RWPE1 (cell line): ENCODE measurements around the gene IMPDH2.

ENCODE experiments used
- CTCF ChIA-PET: fragments of 350-600 bp; sonication (Branson Sonifier 250); formaldehyde crosslinking; extraction: SDS; loops from one replicate; lab custom pipeline; 2021; lab: Yijun Ruan, JAX
- POLR2A ChIA-PET: fragments of 400-600 bp; formaldehyde crosslinking; extraction: SDS; loops from one replicate; lab custom pipeline; 2020; ENCODE audit warnings: antibody characterized with exemption; ENCODE audit not compliant: low non-redundant PET; lab: Yijun Ruan, JAX
- DNase-seq: peaks from one replicate; pipeline ENCODE4 v3.0.0; 2012; ENCODE audit warnings: low spot score
- H3K27ac ChIP-seq: fragments of 450-650 bp; 2 replicates; pipeline ENCODE4 v1.5.1; 2017
- CTCF ChIP-seq: fragments of 450-650 bp; conservative IDR thresholded peaks from 2 replicates; pipeline ENCODE4 v1.5.1; 2017; ENCODE audit warnings: low read depth, mild to moderate bottlenecking

The IMPDH2 gene

DNA sequence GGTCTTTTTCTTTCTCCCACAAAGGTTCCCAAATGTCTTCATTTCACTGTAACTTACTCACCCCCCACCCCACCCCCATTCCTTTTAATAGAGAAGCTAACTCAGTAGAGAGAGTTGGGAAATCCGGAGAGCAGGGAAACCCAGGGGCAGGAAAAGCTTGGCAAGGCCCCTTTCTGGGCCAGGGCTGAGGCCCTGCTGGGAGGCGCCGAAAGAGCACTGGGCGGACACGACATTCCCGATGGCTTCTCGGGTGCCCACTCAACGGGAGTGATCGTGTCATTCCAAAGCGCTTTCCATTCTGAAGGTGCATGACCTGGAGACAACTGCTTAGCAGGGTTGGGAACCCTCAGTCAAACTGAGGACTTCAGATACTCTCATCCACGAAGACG is 9.3 kb downstream of the IMPDH2 start:
- DNase-seq: no peak
- peak overlapping the region; percentile 98 for H3K27ac ChIP-seq
- ChIA-PET CTCF (no interaction called here), POLR2A (interaction anchor here (0.5 to 1.3 kb wide), 2 partner anchors 13 to 31 kb away, joined by 3 to 4 read pairs; partner anchors contain the start of gene WDR6)
- no peak for TF ChIP-seq CTCF

- POLR2A ChIA-PET: no interaction called here
- CTCF ChIA-PET: no interaction called here
These were observed 10.5 kb downstream of the IMPDH2 start for GRCh38 chr3:49018707-49019006.

DNA sequence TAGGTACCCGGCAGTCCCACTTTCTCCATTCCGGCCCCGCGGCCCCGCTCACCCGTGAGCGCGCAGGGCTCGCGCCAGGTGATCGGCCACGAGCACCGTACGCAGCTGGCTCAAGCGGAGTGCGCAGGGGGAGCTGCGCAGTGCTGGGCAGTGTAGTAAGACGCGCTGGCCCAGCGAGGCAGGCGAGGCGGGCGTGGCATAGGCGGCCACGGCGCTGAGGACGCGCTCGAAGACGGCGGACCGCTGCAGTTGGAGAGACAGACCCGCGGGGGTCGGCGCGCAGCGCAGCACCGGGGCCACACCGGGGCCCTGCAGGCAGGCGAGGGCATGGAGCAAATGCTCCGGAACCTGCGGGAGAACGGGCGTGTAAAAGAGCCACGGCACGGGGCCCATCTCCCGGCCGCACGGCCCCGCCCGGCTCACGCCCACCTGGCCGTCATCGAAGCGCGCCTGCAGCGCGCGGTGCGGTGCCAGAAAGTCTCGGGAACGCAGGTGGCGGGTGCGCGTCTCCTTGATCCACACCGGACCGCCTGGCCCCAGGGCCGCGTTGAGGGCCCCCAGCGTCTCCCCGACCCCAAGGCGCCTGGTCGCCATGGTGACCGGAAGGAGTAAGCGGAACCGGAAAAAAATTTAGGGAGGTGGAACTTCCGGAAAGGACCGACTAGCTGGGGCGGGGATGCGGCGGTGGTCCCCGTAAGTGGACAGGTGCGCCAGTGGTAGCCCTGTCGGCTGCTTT is 11.1 kb downstream of the IMPDH2 start, which contains the start of gene DALRD3:
Gene DALRD3, minus strand, starts transcription at position 610 of the 736 bp plus-strand sequence. Its CDS starts 16 bp downstream, at position 594.
- no peak for DNase-seq
- TF ChIP-seq CTCF: no peak
- ChIA-PET CTCF (interaction anchor here (0.6 to 1.0 kb wide), 3 partner anchors 30 to 427 kb away, joined by 3 to 4 read pairs (median 3); no protein-coding TSS in a partner anchor), POLR2A (no interaction called here)
- H3K27ac ChIP-seq: peak within 1 kb of the TSS; percentile 98

More at GRCh38 chr3:49018707-49019006, 10.5 kb downstream of the IMPDH2 start:
- no peak for TF ChIP-seq CTCF
- peak overlapping the region; percentile 98 for H3K27ac ChIP-seq
- DNase-seq: no peak

GRCh38 chr3:49017229-49017970 is 11.8 kb downstream of the IMPDH2 start:
- CTCF ChIA-PET: interaction anchor here (0.6 to 1.0 kb wide), 3 partner anchors 29 to 427 kb away, joined by 3 to 4 read pairs (median 3); no protein-coding TSS in a partner anchor
- POLR2A ChIA-PET: no interaction called here
- TF ChIP-seq CTCF: no peak
- DNase-seq: no peak
- H3K27ac ChIP-seq: peak overlapping the region; percentile 98

GRCh38 chr3:49016414-49017228 is 12.6 kb downstream of the IMPDH2 start:
- POLR2A ChIA-PET: no interaction called here
- peak overlapping the region; percentile 98 for H3K27ac ChIP-seq
- TF ChIP-seq CTCF: no peak
- no peak for DNase-seq
- CTCF ChIA-PET: interaction anchor here (1.0 kb wide), 1 partner anchor 29 kb away, joined by 3 read pairs; no protein-coding TSS in a partner anchor

- no peak for TF ChIP-seq CTCF
- peak overlapping the region; percentile 98 for H3K27ac ChIP-seq
- ChIA-PET POLR2A (no interaction called here), CTCF (interaction anchor here (0.5 kb wide), 1 partner anchor 420 kb away, joined by 4 read pairs; no protein-coding TSS in a partner anchor)
- no peak for DNase-seq
These were observed 13.4 kb downstream of the IMPDH2 start for GRCh38 chr3:49015765-49016164.
